Measurements from ENCODE around the gene RCOR1. TPM values are rescaled to one million over a fixed set of nuclear protein-coding genes. Genes with fewer than 3 reads are reported as not detected.
A peak's percentile ranks its signal among the peaks of the same experiment; 100 is the strongest.

RCOR1 gene
- total RNA-seq, 4 donors from 2014 or later = 11.6 to 15.6 (median 14.0) TPM

- Histone ChIP-seq H3K4me3 (peak overlapping the region; percentile 87 to 90), H3K27me3 (no peaks in the 10 kb centered on the region), H3K27ac (peak overlapping the region; percentile 92 to 100 (median 96)), H3K36me3 (no peaks in the 10 kb centered on the region), H3K9me3 (no peaks in the 10 kb centered on the region), H3K4me1 (peaks cover 0 to 42% (median 5%) of the 10 kb centered on the region in 3 donors)
- TF ChIP-seq EP300 (IDR thresholded peaks at IDR 0.05) (no peak), POLR2A (IDR thresholded peaks at IDR 0.05) (no peak), POLR2AphosphoS5 (IDR thresholded peaks at IDR 0.05) (no peak), CTCF (IDR thresholded peaks at IDR 0.05) (no peak)
- no peak for ATAC-seq
- WGBS, 2 donors (ENCODE audit: low coverage in 1 of 2) = 0 to 2% methylated on average over 1 to 5 of the region's 37 CpGs
Observed at GRCh38 chr14:102591372-102591943, 991 bp upstream of the RCOR1 start.

DNA sequence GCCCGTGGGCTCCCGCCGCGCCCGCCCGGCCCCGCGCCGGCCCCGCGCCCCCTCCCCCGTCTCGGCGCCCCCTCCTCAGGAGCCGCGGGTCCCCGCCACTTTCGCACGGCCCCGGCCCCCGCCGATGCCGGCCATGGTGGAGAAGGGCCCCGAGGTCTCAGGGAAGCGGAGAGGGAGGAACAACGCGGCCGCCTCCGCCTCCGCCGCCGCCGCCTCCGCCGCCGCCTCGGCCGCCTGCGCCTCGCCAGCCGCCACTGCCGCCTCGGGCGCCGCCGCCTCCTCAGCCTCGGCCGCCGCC, 263 bp downstream of the RCOR1 start:
- no peaks in the 10 kb centered on the region for H3K27me3 ChIP-seq
- H3K36me3 ChIP-seq = no peaks in the 10 kb centered on the region
- H3K27ac ChIP-seq = peak overlapping the region; percentile 54 to 100 (median 96)
- no peaks in the 10 kb centered on the region for H3K9me3 ChIP-seq
- H3K4me3 ChIP-seq = peak overlapping the region; percentile 49 to 90
- WGBS, 2 donors (ENCODE audit: low coverage in 1 of 2) = no CpG with 5 or more reads among the region's 49 CpGs
- TF ChIP-seq CTCF (IDR thresholded peaks at IDR 0.05) = no peak
- no peak for TF ChIP-seq POLR2A (IDR thresholded peaks at IDR 0.05)
- TF ChIP-seq POLR2AphosphoS5 (IDR thresholded peaks at IDR 0.05) = no peak
- no peak for TF ChIP-seq EP300 (IDR thresholded peaks at IDR 0.05)
- peaks cover 0 to 48% (median 5%) of the 10 kb centered on the region in 3 donors for H3K4me1 ChIP-seq
- peak; percentile 16 for ATAC-seq

DNA sequence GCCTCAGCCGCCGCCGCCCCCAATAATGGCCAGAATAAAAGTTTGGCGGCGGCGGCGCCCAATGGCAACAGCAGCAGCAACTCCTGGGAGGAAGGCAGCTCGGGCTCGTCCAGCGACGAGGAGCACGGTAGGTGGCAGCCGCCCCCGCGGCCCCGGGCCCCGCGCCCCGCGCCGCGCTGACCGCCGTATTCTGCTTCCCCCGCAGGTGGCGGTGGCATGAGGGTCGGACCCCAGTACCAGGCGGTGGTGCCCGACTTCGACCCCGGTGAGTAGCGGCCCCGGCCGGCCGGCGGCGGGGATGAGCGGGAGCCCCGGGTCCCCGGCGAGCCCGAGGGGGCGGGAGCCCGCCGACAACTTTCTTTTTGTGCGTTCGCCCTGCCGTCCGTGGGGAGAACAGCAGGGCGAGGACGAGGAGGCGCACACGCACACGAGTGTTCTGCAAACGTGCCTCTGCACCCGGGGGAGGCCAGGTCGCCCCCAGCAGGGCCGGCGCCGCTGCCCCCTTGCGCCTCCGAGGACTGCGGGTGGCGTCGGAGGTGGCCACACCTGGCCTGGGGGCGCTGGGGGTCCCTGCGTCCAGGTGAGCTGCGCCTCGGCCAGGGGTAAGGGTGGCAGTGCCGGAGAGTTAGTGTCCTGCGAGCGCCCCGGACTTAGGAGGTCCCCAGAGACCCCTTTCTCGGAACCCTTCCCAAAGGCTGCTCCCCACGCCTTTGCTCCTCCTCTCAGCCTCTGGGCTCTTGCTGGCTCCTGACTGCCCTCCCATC, 794 bp downstream of the RCOR1 start:
- no peaks in the 10 kb centered on the region for H3K36me3 ChIP-seq
- ATAC-seq = peak; percentile 13
- peak overlapping the region; percentile 54 to 100 (median 96) for H3K27ac ChIP-seq
- peaks cover 0 to 48% (median 5%) of the 10 kb centered on the region in 3 donors for H3K4me1 ChIP-seq
- no peaks in the 10 kb centered on the region for H3K27me3 ChIP-seq
- peak overlapping the region; percentile 49 to 90 for H3K4me3 ChIP-seq
- TF ChIP-seq POLR2AphosphoS5 (IDR thresholded peaks at IDR 0.05) (no peak), POLR2A (IDR thresholded peaks at IDR 0.05) (peak in 1 of 2 donors; percentile 5), CTCF (IDR thresholded peaks at IDR 0.05) (peak in 3 of 4 experiments; percentile 57 to 70 (median 67)), EP300 (IDR thresholded peaks at IDR 0.05) (no peak)
- WGBS, 2 donors (ENCODE audit: low coverage in 1 of 2) = 0% methylated on average over 1 to 7 of the region's 75 CpGs
- H3K9me3 ChIP-seq = no peaks in the 10 kb centered on the region

- Histone ChIP-seq H3K4me1 (peaks cover 0 to 48% (median 5%) of the 10 kb centered on the region in 3 donors), H3K4me3 (peak overlapping the region; percentile 49 to 90), H3K27me3 (no peaks in the 10 kb centered on the region), H3K9me3 (no peaks in the 10 kb centered on the region), H3K36me3 (no peaks in the 10 kb centered on the region), H3K27ac (peak overlapping the region; percentile 54 to 100 (median 96))
- no peak for ATAC-seq
- TF ChIP-seq CTCF (IDR thresholded peaks at IDR 0.05) (no peak), EP300 (IDR thresholded peaks at IDR 0.05) (no peak), POLR2AphosphoS5 (IDR thresholded peaks at IDR 0.05) (no peak)
- 0 to 2% methylated on average over 6 of the region's 6 CpGs for WGBS, 2 donors (ENCODE audit: low coverage in 1 of 2)
Observed at GRCh38 chr14:102593825-102594137, 1.3 kb downstream of the RCOR1 start.
